Fibroblast of pulmonary artery (primary cell): ENCODE results near the gene CBFA2T3.
"Not testable (repeated sequence)": the region's sequence is repeated elsewhere in the genome, so short reads cannot be mapped to it uniquely, and the experiment has no call there.

ENCODE experiments used
- DNase-seq: peaks from one replicate; pipeline ENCODE4 v3.0.0-alpha.2; 2010; ENCODE audit warnings: low read depth
- H3K4me3 ChIP-seq: replicated peaks from 2 replicates; pipeline ENCODE4 v1.5.1; 2011; ENCODE audit warnings: low read depth, mild to moderate bottlenecking, control low read depth, low read length, moderate library complexity
- TF ChIP-seq, protein P1 (sequence below): IDR thresholded peaks from 2 replicates; pipeline ENCODE4 v1.5.1; 2011; ENCODE audit warnings: mild to moderate bottlenecking, control low read depth, low read length, inconsistent platforms; ENCODE audit errors: missing control alignments

Gene CBFA2T3

DNA sequence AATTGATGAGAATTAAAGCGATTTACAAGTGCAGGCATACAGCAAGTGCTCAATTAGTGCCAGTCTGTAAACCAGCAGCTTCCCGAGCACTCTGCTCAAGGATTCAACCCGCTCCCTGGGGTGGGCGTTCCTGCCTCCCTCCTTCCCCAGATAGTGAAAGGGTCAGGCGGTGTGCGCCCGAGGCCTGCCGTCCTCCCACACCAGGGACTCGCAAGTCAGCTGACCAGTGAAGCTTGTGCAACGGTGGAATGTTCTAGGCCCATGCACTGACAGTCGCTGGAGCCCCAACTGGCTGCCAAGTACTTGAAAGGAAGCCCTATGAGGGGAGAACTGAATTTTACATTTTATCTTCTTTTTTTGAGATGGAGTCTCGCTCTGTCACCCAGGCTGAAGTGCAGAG lies 57.1 kb downstream of the CBFA2T3 start:
- no peak overlapping the region for H3K4me3 ChIP-seq
- TF ChIP-seq, protein P1, sequence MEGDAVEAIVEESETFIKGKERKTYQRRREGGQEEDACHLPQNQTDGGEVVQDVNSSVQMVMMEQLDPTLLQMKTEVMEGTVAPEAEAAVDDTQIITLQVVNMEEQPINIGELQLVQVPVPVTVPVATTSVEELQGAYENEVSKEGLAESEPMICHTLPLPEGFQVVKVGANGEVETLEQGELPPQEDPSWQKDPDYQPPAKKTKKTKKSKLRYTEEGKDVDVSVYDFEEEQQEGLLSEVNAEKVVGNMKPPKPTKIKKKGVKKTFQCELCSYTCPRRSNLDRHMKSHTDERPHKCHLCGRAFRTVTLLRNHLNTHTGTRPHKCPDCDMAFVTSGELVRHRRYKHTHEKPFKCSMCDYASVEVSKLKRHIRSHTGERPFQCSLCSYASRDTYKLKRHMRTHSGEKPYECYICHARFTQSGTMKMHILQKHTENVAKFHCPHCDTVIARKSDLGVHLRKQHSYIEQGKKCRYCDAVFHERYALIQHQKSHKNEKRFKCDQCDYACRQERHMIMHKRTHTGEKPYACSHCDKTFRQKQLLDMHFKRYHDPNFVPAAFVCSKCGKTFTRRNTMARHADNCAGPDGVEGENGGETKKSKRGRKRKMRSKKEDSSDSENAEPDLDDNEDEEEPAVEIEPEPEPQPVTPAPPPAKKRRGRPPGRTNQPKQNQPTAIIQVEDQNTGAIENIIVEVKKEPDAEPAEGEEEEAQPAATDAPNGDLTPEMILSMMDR, result no peak
- DNase-seq, result no peak

- not testable (repeated sequence) for H3K4me3 ChIP-seq, DNase-seq
These were observed 58.1 kb downstream of the CBFA2T3 start for GRCh38 chr16:88918896-88919295.

DNA sequence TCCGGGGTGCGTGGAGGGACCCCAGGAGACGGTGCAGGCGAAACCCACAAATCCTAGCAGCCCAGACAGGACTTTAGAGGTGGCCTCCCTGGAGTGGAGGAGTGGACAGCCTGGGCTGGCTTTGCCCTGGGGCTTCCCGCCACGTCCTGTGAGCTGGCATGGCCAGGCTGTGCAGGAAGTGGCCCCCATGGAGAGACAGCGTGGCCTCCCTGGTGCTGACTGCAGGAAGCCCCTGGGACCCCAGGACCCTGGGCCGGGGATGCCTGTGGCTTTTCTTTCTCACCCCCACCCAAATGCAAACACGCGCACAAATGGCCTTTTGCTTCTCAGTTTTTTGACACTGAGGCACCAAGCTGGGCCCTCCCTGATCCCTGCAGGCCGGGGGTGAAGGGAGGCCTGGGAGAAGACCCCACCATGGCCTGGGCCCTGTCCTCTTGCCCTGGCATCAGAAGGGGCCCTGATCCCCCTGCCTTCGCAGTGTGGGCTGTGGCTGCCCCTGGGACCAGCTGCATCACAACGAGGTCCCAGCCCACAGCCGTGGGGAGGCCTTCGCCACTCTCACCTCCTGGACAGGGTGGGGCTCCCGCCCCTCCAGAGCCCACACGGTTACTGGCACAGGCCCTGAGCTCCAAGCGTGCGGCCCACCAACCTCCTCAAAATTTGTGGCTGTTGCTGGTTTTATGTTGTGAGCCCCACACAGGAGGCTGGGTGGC lies 58.9 kb downstream of the CBFA2T3 start:
- no peak overlapping the region for H3K4me3 ChIP-seq
- DNase-seq, result no peak
- TF ChIP-seq, protein P1, result no peak

- no peak overlapping the region for H3K4me3 ChIP-seq
- no peak for DNase-seq
- TF ChIP-seq, protein P1, result no peak
These were observed 59.7 kb downstream of the CBFA2T3 start for GRCh38 chr16:88917146-88917914.

- no peak for DNase-seq
- no peak overlapping the region for H3K4me3 ChIP-seq
- TF ChIP-seq, protein P1, result no peak
These were observed 61.2 kb downstream of the CBFA2T3 start for GRCh38 chr16:88915639-88916327.

GRCh38 chr16:88914750-88915368 lies 62.1 kb downstream of the CBFA2T3 start:
- peak; percentile 22 for DNase-seq
- TF ChIP-seq, protein P1, result no peak
- H3K4me3 ChIP-seq, result no peak overlapping the region

DNA sequence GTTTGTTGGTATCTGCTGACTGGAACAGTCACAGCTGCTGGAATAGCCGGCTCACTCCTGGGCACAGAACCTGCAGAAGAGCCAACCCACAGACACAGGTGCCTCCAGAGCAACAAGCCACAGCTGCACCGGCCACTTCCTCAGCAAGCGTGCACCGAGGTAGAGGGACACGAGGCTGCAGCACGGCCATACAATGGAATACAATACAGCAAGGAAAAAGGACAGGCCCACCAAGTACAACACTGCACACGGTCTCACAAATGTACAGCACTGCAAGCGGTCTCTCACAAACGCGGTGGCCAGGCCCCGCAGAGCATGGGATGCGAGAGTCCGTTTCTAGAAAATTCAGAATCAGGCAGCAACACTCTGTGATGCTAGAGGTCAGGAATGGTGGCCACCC lies 63.1 kb downstream of the CBFA2T3 start:
- H3K4me3 ChIP-seq, result no peak overlapping the region
- DNase-seq, result no peak
- TF ChIP-seq, protein P1, result no peak
